ENCODE results near the gene KIF1C.

- TF ChIP-seq POLR2A (IDR thresholded peaks at IDR 0.05) (no peak), CTCF (IDR thresholded peaks at IDR 0.05 in 4 of 5, conservative IDR thresholded peaks at IDR 0.05 in 1 of 5) (no peak)
Observed at GRCh38 chr17:5035315-5035714, 37.6 kb downstream of the KIF1C start, which contains the start of gene SLC52A1.

Data from gastrocnemius medialis (tissue), 4 donors.